SK-N-SH (cell line): ENCODE results near the gene KRT33A.

Experiments
- CHD2 ChIP-seq: fragments of 150-350 bp; IDR thresholded peaks from 2 replicates; pipeline ENCODE4 v1.6.1; 2018; ENCODE audit warnings: low read length; ENCODE audit not compliant: partially characterized antibody
- CTCF ChIP-seq: fragments of 200-600 bp; sonication (generic); IDR thresholded peaks from 2 replicates; pipeline ENCODE4 v1.6.1; 2017; ENCODE audit warnings: antibody characterized with exemption, mild to moderate bottlenecking, moderate library complexity
- EP300 ChIP-seq, 2 experiments: IDR thresholded peaks; 2 replicates each; pipeline versions ENCODE4 v1.4.0 to v1.6.1; 2012; ENCODE audit warnings: borderline replicate concordance in 1 of 2, low read depth in 1 of 2, low read length in 1 of 2
- FOXJ3 ChIP-seq: sonication (generic); formaldehyde crosslinking; IDR thresholded peaks from 2 replicates; pipeline ENCODE4 v1.5.1; 2020; ENCODE audit warnings: mild to moderate bottlenecking, missing genetic modification reagents
- POLR2AphosphoS5 ChIP-seq: IDR thresholded peaks from 2 replicates; pipeline ENCODE4 v1.6.1; 2012; ENCODE audit warnings: low read depth, low read length
- YY1 ChIP-seq: IDR thresholded peaks from 2 replicates; pipeline ENCODE4 v1.4.0; 2012; ENCODE audit warnings: low read depth, mild to moderate bottlenecking

GRCh38 chr17:41351177-41351576 is 549 bp upstream of the KRT33A start:
- TF ChIP-seq CTCF: no peak
- TF ChIP-seq EP300 (IDR thresholded peaks at IDR 0.05; ENCODE audit: borderline replicate concordance in 1 of 2, low read depth in 1 of 2, low read length in 1 of 2): no peak
- TF ChIP-seq FOXJ3: no peak
- no peak for TF ChIP-seq POLR2AphosphoS5
- no peak for TF ChIP-seq CHD2
- TF ChIP-seq YY1: no peak
